Parathyroid adenoma (tissue), 2 donors: Measurements from ENCODE around the gene DLGAP1.

Experiments
- H2AFZ ChIP-seq: fragments of 300-600 bp; sonication (generic); one replicate; pipeline ENCODE4 v1.7.0; 2017; ENCODE audit warnings: antibody characterized with exemption, mild to moderate bottlenecking
- H3K27ac ChIP-seq: fragments of 300-600 bp; sonication (generic); one replicate; pipeline ENCODE4 v1.7.0; 2017
- H3K27me3 ChIP-seq: fragments of 300-600 bp; sonication (generic); one replicate; pipeline ENCODE4 v1.7.0; 2017; ENCODE audit warnings: low read length; ENCODE audit not compliant: control insufficient read depth, insufficient read depth
- H3K36me3 ChIP-seq: fragments of 300-600 bp; sonication (generic); one replicate; pipeline ENCODE4 v1.7.0; 2017; ENCODE audit warnings: low read length; ENCODE audit not compliant: control insufficient read depth, insufficient read depth
- H3K4me1 ChIP-seq: fragments of 300-600 bp; sonication (generic); one replicate; pipeline ENCODE4 v1.7.0; 2017; ENCODE audit warnings: control low read depth
- H3K4me2 ChIP-seq: fragments of 300-600 bp; sonication (generic); one replicate; pipeline ENCODE4 v1.7.0; 2017; ENCODE audit warnings: low read length
- H3K4me3 ChIP-seq: fragments of 300-600 bp; sonication (generic); one replicate; pipeline ENCODE4 v1.7.0; 2017; ENCODE audit warnings: low read depth, low read length
- H3K79me2 ChIP-seq: fragments of 300-600 bp; sonication (generic); one replicate; pipeline ENCODE4 v1.7.0; 2017; ENCODE audit warnings: control low read depth
- H3K9ac ChIP-seq: fragments of 300-600 bp; sonication (generic); one replicate; pipeline ENCODE4 v1.7.0; 2017; ENCODE audit warnings: mild to moderate bottlenecking
- H3K9me3 ChIP-seq: fragments of 300-600 bp; sonication (generic); one replicate; pipeline ENCODE4 v1.7.0; 2017; ENCODE audit warnings: low read length; ENCODE audit not compliant: control insufficient read depth
- CTCF ChIP-seq: fragments of 300-600 bp; sonication (generic); IDR thresholded peaks from one replicate; pipeline ENCODE4 v1.7.0; 2017; ENCODE audit warnings: antibody characterized with exemption, mild to moderate bottlenecking
- donor health status: primary hyperparathyroidism.

The DLGAP1 gene

DNA sequence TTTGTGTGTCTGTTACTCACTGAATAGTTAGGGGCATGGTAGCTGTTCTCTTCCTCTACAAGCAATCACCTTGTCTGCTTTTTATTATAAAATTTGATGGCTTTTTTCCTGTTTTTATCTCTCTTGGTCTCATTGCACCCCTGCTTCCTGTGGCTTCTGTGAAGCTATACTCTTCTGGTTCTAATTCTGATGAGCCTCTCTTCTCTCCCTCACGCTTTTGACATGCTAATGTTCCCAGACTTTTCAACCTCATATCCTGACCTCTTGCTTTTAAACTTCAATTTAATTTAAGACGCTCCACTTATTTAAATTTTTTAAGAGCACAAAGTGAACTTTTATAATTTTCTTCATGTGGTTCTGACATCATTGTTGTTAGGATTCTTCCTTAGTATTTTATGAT is 361.4 kb downstream of the DLGAP1 start:
- Histone ChIP-seq H2AFZ (no peak overlapping the region), H3K36me3 (no peaks in the 10 kb centered on the region), H3K4me3 (no peak overlapping the region), H3K27me3 (no peaks in the 10 kb centered on the region), H3K4me1 (no peaks in the 10 kb centered on the region), H3K27ac (no peak overlapping the region), H3K9ac (no peak overlapping the region), H3K79me2 (no peaks in the 10 kb centered on the region), H3K9me3 (no peaks in the 10 kb centered on the region), H3K4me2 (no peak overlapping the region)
- TF ChIP-seq CTCF: no peak

DNA sequence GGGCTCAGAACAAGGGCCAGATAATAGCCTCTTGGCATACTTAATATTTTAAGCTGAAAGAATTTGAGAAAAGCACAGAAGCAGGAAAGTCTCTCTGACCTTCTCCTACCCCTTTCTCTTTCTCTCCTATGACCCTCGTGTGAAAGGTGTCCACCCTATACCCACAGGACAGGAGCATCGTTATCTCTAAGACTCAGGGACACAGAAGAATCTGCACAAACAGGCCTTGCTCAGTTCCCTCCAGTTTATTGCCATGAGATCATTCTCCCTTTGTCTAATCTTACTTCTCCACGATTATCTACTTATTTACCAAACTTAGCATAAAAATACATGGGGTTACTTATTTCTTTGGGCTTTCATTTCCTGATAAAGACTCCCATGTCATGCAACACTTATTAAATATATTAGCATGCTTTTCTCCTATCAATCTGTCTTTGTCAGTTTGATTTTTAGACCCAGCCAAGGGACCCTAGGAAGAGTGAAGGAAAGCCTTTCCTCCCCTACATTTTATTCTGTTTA is 370.7 kb downstream of the DLGAP1 start:
- no peak overlapping the region for H3K4me3 ChIP-seq
- no peaks in the 10 kb centered on the region for H3K4me1 ChIP-seq
- no peak overlapping the region for H3K4me2 ChIP-seq
- H3K27me3 ChIP-seq: no peaks in the 10 kb centered on the region
- no peak for TF ChIP-seq CTCF
- H3K27ac ChIP-seq: no peak overlapping the region
- no peak overlapping the region for H3K9ac ChIP-seq
- no peaks in the 10 kb centered on the region for H3K79me2 ChIP-seq
- H3K9me3 ChIP-seq: no peaks in the 10 kb centered on the region
- H2AFZ ChIP-seq: no peak overlapping the region
- H3K36me3 ChIP-seq: no peaks in the 10 kb centered on the region

DNA sequence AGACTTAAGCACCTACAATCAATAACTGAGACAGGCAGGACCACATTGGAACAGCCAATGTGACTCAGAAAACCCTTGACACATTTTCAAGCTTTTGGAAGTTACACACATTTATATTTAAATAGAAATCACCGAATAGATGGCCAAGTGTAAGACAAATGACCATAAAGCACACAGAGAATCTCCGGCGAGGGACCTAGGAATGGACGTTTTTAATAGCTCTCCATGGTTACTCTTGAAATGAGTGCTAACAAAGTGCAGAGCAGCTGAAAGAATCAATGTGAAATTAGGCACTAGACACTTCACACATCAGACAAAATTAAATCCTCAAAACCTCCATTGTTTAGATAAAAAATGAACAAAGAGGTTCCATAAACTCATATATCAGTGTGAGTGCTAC is 376.9 kb downstream of the DLGAP1 start:
- Histone ChIP-seq H3K79me2 (no peaks in the 10 kb centered on the region), H3K9ac (no peak overlapping the region), H3K4me2 (no peak overlapping the region), H3K9me3 (no peaks in the 10 kb centered on the region), H2AFZ (no peak overlapping the region), H3K4me1 (no peaks in the 10 kb centered on the region), H3K4me3 (no peak overlapping the region), H3K27ac (no peak overlapping the region), H3K27me3 (no peaks in the 10 kb centered on the region), H3K36me3 (no peaks in the 10 kb centered on the region)
- no peak for TF ChIP-seq CTCF

- Histone ChIP-seq H3K79me2 (no peaks in the 10 kb centered on the region), H3K4me1 (no peaks in the 10 kb centered on the region), H3K4me3 (no peak overlapping the region), H2AFZ (no peak overlapping the region), H3K27me3 (no peaks in the 10 kb centered on the region), H3K36me3 (no peaks in the 10 kb centered on the region), H3K9me3 (no peaks in the 10 kb centered on the region), H3K4me2 (no peak overlapping the region), H3K9ac (no peak overlapping the region), H3K27ac (no peak overlapping the region)
- TF ChIP-seq CTCF: no peak
Observed at GRCh38 chr18:4077721-4078120, 377.4 kb downstream of the DLGAP1 start.

DNA sequence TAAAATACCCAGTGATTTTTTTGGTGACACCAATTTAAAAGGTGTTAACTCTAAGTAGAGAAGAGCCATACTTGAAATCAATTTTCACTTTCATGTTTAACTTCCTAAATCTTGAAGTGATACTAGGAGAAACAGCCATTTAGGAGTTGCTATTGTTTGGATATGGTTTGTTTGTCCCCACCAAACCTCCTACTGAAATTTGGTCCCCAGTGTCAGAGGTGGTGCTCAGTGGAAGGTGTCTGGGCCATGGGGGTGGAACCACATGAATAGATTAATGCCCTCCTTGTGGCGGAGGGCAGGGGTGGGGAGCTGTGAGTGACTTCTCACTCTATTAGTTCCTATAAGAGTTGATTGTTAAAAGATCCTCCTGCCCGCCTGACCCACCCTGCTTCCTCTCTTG is 377.9 kb downstream of the DLGAP1 start:
- Histone ChIP-seq H3K27me3 (no peaks in the 10 kb centered on the region), H3K9ac (no peak overlapping the region), H3K4me3 (no peak overlapping the region), H3K9me3 (no peaks in the 10 kb centered on the region), H3K36me3 (no peaks in the 10 kb centered on the region), H3K4me2 (no peak overlapping the region), H3K4me1 (no peaks in the 10 kb centered on the region), H3K27ac (no peak overlapping the region), H2AFZ (no peak overlapping the region), H3K79me2 (no peaks in the 10 kb centered on the region)
- no peak for TF ChIP-seq CTCF
